ENCODE results near the gene FNTB.

The FNTB gene

GRCh38 chr14:65040666-65041433 lies 54.2 kb downstream of the FNTB start:
- Histone ChIP-seq H3K9ac (ENCODE audit: low read length) (no peak overlapping the region), H3K36me3 (ENCODE audit: control insufficient read depth in 1 of 2, insufficient read depth in 2 of 2, low read length in 2 of 2) (peaks cover 11 to 18% of the 10 kb centered on the region in 2 experiments), H3K4me3 (ENCODE audit: low read depth, low read length) (no peak overlapping the region), H3K9me3 (ENCODE audit: insufficient read depth, low read depth, low read length) (no peaks in the 10 kb centered on the region), H4K8ac (ENCODE audit: low read depth, low read length) (no peak overlapping the region), H3K79me2 (ENCODE audit: control insufficient read depth, insufficient read depth, low read length, poor library complexity) (no peaks in the 10 kb centered on the region), H2BK12ac (ENCODE audit: low read length) (no peak overlapping the region), H3K4me2 (ENCODE audit: low read length) (no peak overlapping the region), H3K18ac (ENCODE audit: low read length) (no peak overlapping the region), H2BK5ac (ENCODE audit: low read depth, low read length, poor library complexity) (no peak overlapping the region), H3K4me1 (ENCODE audit: control insufficient read depth in 1 of 2, insufficient read depth in 2 of 2, low read length in 2 of 2) (no peaks in the 10 kb centered on the region), H3K79me1 (ENCODE audit: low read length) (no peaks in the 10 kb centered on the region), H2AFZ (ENCODE audit: insufficient read depth, low read length, poor library complexity) (no peak overlapping the region), H3K14ac (ENCODE audit: low read length) (no peak overlapping the region), H4K12ac (ENCODE audit: low read depth, low read length) (no peak overlapping the region), H3K27me3 (ENCODE audit: insufficient read depth, low read length) (no peaks in the 10 kb centered on the region), H4K91ac (ENCODE audit: low read depth, low read length) (no peak overlapping the region), H2AK5ac (ENCODE audit: low read length) (no peak overlapping the region), H3K23ac (ENCODE audit: low read length) (no peak overlapping the region), H3K27ac (ENCODE audit: low read depth, low read length) (no peak overlapping the region), H2BK120ac (ENCODE audit: insufficient read depth, low read length, poor library complexity) (no peak overlapping the region), H3K4ac (ENCODE audit: low read depth, low read length) (no peak overlapping the region)
- DNase-seq, result no peak
- no CpG with 5 or more reads among the region's 9 CpGs for WGBS (ENCODE audit: extremely low coverage, insufficient coverage, insufficient read length)

- H2BK5ac ChIP-seq (ENCODE audit: low read depth, low read length, poor library complexity), result no peak overlapping the region
- WGBS (ENCODE audit: extremely low coverage, insufficient coverage, insufficient read length), result no CpG with 5 or more reads among the region's 7 CpGs
- H3K4me3 ChIP-seq (ENCODE audit: low read depth, low read length), result no peak overlapping the region
- H4K91ac ChIP-seq (ENCODE audit: low read depth, low read length), result no peak overlapping the region
- H3K4me2 ChIP-seq (ENCODE audit: low read length), result no peak overlapping the region
- peaks cover 11 to 18% of the 10 kb centered on the region in 2 experiments for H3K36me3 ChIP-seq (ENCODE audit: control insufficient read depth in 1 of 2, insufficient read depth in 2 of 2, low read length in 2 of 2)
- H2BK120ac ChIP-seq (ENCODE audit: insufficient read depth, low read length, poor library complexity), result no peak overlapping the region
- H3K27ac ChIP-seq (ENCODE audit: low read depth, low read length), result no peak overlapping the region
- H3K9me3 ChIP-seq (ENCODE audit: insufficient read depth, low read depth, low read length), result no peaks in the 10 kb centered on the region
- no peak overlapping the region for H2AFZ ChIP-seq (ENCODE audit: insufficient read depth, low read length, poor library complexity)
- H2BK12ac ChIP-seq (ENCODE audit: low read length), result no peak overlapping the region
- no peak for DNase-seq
- H4K8ac ChIP-seq (ENCODE audit: low read depth, low read length), result no peak overlapping the region
- no peak overlapping the region for H3K23ac ChIP-seq (ENCODE audit: low read length)
- no peak overlapping the region for H2AK5ac ChIP-seq (ENCODE audit: low read length)
- H3K27me3 ChIP-seq (ENCODE audit: insufficient read depth, low read length), result no peaks in the 10 kb centered on the region
- no peak overlapping the region for H3K4ac ChIP-seq (ENCODE audit: low read depth, low read length)
- no peaks in the 10 kb centered on the region for H3K79me1 ChIP-seq (ENCODE audit: low read length)
- H3K14ac ChIP-seq (ENCODE audit: low read length), result no peak overlapping the region
- H4K12ac ChIP-seq (ENCODE audit: low read depth, low read length), result no peak overlapping the region
- no peak overlapping the region for H3K9ac ChIP-seq (ENCODE audit: low read length)
- no peaks in the 10 kb centered on the region for H3K79me2 ChIP-seq (ENCODE audit: control insufficient read depth, insufficient read depth, low read length, poor library complexity)
- H3K18ac ChIP-seq (ENCODE audit: low read length), result no peak overlapping the region
- no peaks in the 10 kb centered on the region for H3K4me1 ChIP-seq (ENCODE audit: control insufficient read depth in 1 of 2, insufficient read depth in 2 of 2, low read length in 2 of 2)
Observed at GRCh38 chr14:65041434-65041915, 54.8 kb downstream of the FNTB start.

GRCh38 chr14:65042296-65042695 lies 55.6 kb downstream of the FNTB start:
- Histone ChIP-seq H4K91ac (ENCODE audit: low read depth, low read length) (no peak overlapping the region), H3K4me2 (ENCODE audit: low read length) (no peak overlapping the region), H3K4me1 (ENCODE audit: control insufficient read depth in 1 of 2, insufficient read depth in 2 of 2, low read length in 2 of 2) (no peaks in the 10 kb centered on the region), H2AFZ (ENCODE audit: insufficient read depth, low read length, poor library complexity) (no peak overlapping the region), H3K27ac (ENCODE audit: low read depth, low read length) (no peak overlapping the region), H3K9me3 (ENCODE audit: insufficient read depth, low read depth, low read length) (no peaks in the 10 kb centered on the region), H3K36me3 (ENCODE audit: control insufficient read depth in 1 of 2, insufficient read depth in 2 of 2, low read length in 2 of 2) (peaks cover 11 to 18% of the 10 kb centered on the region in 2 experiments), H3K14ac (ENCODE audit: low read length) (no peak overlapping the region), H3K27me3 (ENCODE audit: insufficient read depth, low read length) (no peaks in the 10 kb centered on the region), H3K23ac (ENCODE audit: low read length) (no peak overlapping the region), H3K79me1 (ENCODE audit: low read length) (no peaks in the 10 kb centered on the region), H3K4ac (ENCODE audit: low read depth, low read length) (no peak overlapping the region), H2BK120ac (ENCODE audit: insufficient read depth, low read length, poor library complexity) (no peak overlapping the region), H3K79me2 (ENCODE audit: control insufficient read depth, insufficient read depth, low read length, poor library complexity) (no peaks in the 10 kb centered on the region), H2BK12ac (ENCODE audit: low read length) (no peak overlapping the region), H4K8ac (ENCODE audit: low read depth, low read length) (no peak overlapping the region), H4K12ac (ENCODE audit: low read depth, low read length) (no peak overlapping the region), H3K4me3 (ENCODE audit: low read depth, low read length) (no peak overlapping the region), H2AK5ac (ENCODE audit: low read length) (no peak overlapping the region), H3K9ac (ENCODE audit: low read length) (no peak overlapping the region), H3K18ac (ENCODE audit: low read length) (no peak overlapping the region), H2BK5ac (ENCODE audit: low read depth, low read length, poor library complexity) (no peak overlapping the region)
- WGBS (ENCODE audit: extremely low coverage, insufficient coverage, insufficient read length), result no CpG with 5 or more reads among the region's 3 CpGs
- no peak for DNase-seq

- H3K23ac ChIP-seq (ENCODE audit: low read length), result no peak overlapping the region
- H3K4ac ChIP-seq (ENCODE audit: low read depth, low read length), result no peak overlapping the region
- H3K79me1 ChIP-seq (ENCODE audit: low read length), result no peaks in the 10 kb centered on the region
- H4K12ac ChIP-seq (ENCODE audit: low read depth, low read length), result no peak overlapping the region
- no peaks in the 10 kb centered on the region for H3K9me3 ChIP-seq (ENCODE audit: insufficient read depth, low read depth, low read length)
- H3K9ac ChIP-seq (ENCODE audit: low read length), result no peak overlapping the region
- no peak overlapping the region for H2BK12ac ChIP-seq (ENCODE audit: low read length)
- no peaks in the 10 kb centered on the region for H3K27me3 ChIP-seq (ENCODE audit: insufficient read depth, low read length)
- no peak overlapping the region for H4K91ac ChIP-seq (ENCODE audit: low read depth, low read length)
- no peak overlapping the region for H2AFZ ChIP-seq (ENCODE audit: insufficient read depth, low read length, poor library complexity)
- no peak overlapping the region for H2AK5ac ChIP-seq (ENCODE audit: low read length)
- H4K8ac ChIP-seq (ENCODE audit: low read depth, low read length), result no peak overlapping the region
- H3K4me3 ChIP-seq (ENCODE audit: low read depth, low read length), result no peak overlapping the region
- no peak overlapping the region for H3K27ac ChIP-seq (ENCODE audit: low read depth, low read length)
- peaks cover 11 to 18% of the 10 kb centered on the region in 2 experiments for H3K36me3 ChIP-seq (ENCODE audit: control insufficient read depth in 1 of 2, insufficient read depth in 2 of 2, low read length in 2 of 2)
- no peaks in the 10 kb centered on the region for H3K4me1 ChIP-seq (ENCODE audit: control insufficient read depth in 1 of 2, insufficient read depth in 2 of 2, low read length in 2 of 2)
- no peak overlapping the region for H2BK120ac ChIP-seq (ENCODE audit: insufficient read depth, low read length, poor library complexity)
- H2BK5ac ChIP-seq (ENCODE audit: low read depth, low read length, poor library complexity), result no peak overlapping the region
- H3K79me2 ChIP-seq (ENCODE audit: control insufficient read depth, insufficient read depth, low read length, poor library complexity), result no peaks in the 10 kb centered on the region
- no peak overlapping the region for H3K4me2 ChIP-seq (ENCODE audit: low read length)
- WGBS (ENCODE audit: extremely low coverage, insufficient coverage, insufficient read length), result no CpG with 5 or more reads among the region's 8 CpGs
- H3K14ac ChIP-seq (ENCODE audit: low read length), result no peak overlapping the region
- peak in 1 of 2 donors; percentile 4 for DNase-seq
- H3K18ac ChIP-seq (ENCODE audit: low read length), result no peak overlapping the region
Observed at GRCh38 chr14:65042731-65043372, 56.2 kb downstream of the FNTB start.

All from trophoblast cell (in vitro differentiated cells and primary cell).